ENCODE results near the gene LINGO3.

DNA sequence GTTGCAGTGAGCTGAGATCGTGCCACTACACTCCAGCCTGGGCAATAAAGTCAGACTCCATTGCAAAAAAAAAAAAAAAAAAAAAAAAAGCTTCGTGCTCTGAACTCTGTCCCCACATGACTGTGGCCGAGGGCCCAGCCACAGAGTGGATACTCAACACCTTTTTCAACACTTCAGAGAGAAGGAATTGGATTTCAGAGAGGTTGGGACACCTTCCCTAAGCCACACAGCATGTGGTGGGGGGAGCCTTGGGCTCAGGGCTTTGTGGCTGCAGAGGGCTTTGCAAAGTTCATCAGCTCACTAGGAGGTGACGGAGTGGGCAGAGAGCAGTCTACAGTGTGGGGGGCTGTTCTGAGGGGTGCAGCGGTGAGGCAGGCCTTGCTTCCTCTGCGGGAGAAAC, 11.0 kb upstream of the LINGO3 start:
- TF ChIP-seq POLR2AphosphoS5 (IDR thresholded peaks at IDR 0.05; ENCODE audit: insufficient read depth in 1 of 2, low read depth in 1 of 2), result no peak
- TF ChIP-seq, protein P1, sequence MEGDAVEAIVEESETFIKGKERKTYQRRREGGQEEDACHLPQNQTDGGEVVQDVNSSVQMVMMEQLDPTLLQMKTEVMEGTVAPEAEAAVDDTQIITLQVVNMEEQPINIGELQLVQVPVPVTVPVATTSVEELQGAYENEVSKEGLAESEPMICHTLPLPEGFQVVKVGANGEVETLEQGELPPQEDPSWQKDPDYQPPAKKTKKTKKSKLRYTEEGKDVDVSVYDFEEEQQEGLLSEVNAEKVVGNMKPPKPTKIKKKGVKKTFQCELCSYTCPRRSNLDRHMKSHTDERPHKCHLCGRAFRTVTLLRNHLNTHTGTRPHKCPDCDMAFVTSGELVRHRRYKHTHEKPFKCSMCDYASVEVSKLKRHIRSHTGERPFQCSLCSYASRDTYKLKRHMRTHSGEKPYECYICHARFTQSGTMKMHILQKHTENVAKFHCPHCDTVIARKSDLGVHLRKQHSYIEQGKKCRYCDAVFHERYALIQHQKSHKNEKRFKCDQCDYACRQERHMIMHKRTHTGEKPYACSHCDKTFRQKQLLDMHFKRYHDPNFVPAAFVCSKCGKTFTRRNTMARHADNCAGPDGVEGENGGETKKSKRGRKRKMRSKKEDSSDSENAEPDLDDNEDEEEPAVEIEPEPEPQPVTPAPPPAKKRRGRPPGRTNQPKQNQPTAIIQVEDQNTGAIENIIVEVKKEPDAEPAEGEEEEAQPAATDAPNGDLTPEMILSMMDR (IDR thresholded peaks at IDR 0.05), result no peak
